A549 treated with CORT108297 at 1 μM for 4 hours (cell line): ENCODE data around the gene WNT10A. TPM values are rescaled to one million over a fixed set of nuclear protein-coding genes. Genes with fewer than 3 reads are reported as not detected.

ENCODE experiments used
- total RNA-seq: library from RNA; stranded (reverse); fragments of 200-300 nt; extraction: Qiagen RNA extraction; gene quantifications from 5 replicates; pipeline ENCODE4 v1.2.3, GENCODE V29; 2022

The WNT10A gene
- 0.05 to 0.18 TPM (median 0.07 TPM) in 5 replicates for total RNA-seq

DNA sequence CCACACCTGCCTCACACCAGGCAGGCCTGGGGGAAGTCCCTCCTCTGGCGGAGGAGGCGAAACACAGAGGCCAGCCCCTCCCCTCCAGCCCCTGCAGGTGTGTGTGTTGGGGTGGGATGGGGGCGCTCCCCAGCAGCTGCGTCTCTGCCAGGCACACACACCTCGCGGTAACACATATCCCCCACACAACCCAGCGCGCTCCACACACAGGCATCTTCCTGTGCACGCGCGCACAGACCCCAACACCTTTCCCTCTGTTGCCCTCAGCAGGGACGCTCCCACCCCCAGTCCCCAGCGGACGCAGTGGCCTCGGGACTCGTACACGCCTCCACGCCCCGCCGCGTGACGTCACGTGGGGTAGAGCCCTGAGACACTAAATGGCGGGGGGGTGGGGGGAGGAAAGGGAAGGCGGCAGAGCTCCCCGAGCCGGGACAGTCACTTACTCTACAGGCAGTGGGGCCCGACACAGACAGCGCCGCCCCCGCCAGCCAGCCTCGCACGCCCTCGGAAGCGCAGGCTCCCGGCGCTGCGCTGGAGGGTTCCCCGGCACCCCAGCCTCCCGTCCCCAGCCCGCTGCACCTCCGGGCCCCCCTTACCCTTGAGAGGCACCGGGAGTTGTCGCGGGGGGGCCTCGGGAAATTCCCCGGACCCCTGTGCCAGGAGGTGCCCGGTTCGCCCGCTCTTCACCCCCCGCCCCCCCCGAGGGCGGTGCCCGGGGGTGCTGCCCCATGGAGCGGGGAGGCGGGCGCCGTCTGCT, at the start of gene WNT10A:
Gene WNT10A, plus strand, starts transcription at position 751 of the 757 bp plus-strand sequence. CDS start 144 bp downstream, outside the sequence.

DNA sequence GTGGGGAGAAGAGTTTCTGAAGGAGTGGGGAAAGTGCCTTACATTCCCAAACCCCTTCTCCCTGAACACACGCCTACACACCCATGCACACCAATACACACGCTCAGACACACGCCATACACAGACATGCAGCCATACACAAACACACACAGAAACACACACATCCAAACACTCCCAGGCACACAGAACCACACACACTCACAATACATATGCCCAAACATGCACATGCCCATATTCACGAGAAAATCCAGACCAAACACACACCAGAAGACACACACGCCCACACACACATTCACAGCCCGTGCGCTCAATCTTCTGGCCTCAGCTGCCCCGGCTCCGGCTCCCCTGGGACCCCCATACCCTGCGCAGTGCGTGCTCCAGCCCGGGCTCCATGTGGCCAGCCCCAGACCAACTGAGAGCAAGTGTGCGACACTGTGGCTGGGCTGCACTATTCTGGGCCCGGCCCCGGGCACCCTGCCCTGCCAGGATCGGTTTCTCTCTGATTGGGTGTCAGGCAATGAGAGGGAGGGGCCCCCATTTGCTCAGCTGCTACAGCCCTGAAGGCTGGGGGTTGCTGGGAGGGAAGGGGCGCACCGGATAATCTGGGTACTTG, 49.2 kb upstream of the WNT10A start, which contains the start of gene PRKAG3:
Gene PRKAG3, minus strand, starts transcription at position 426 of the 613 bp plus-strand sequence.

DNA sequence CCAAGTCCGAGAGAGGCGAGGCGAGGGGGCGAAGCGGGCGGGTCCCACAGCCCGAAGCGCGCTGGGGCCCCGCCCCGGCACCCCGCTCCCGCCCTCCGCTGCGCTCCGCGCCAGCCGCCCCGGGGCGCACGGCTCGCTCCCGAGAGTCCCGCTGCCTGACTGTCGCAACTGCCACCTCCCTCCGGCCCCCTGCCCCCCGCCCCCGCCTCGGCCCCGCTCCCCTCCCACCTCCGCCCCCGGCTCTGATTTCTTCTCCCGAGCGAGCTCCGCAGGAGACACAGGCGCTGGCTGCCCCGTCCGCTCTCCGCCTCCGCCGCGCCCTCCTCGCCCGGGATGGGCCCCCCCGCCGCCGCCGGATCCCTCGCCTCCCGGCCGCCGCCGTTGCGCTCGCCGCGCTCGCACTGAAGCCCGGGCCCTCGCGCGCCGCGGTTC, 21.1 kb upstream of the WNT10A start, which contains the start of gene WNT6:
Gene WNT6, plus strand, starts transcription at position 250 of the 432 bp plus-strand sequence. CDS start 233 bp downstream, outside the sequence.

Other genes with a start within 250 kb of the WNT10A start
- gene ZNF142, start 221.2 kb upstream of the WNT10A start, total RNA-seq: 13.3 to 19.9 TPM (median 16.8 TPM) in 5 replicates
- gene BCS1L, start 221.2 kb upstream of the WNT10A start, total RNA-seq: 42.9 to 50.7 TPM (median 48.9 TPM) in 5 replicates
- gene RNF25, start 208.8 kb upstream of the WNT10A start, total RNA-seq: 42.2 to 48.9 TPM (median 44.7 TPM) in 5 replicates
- gene STK36, start 208.8 kb upstream of the WNT10A start, total RNA-seq: 9.6 to 14.8 TPM (median 13.9 TPM) in 5 replicates
- 22.8 to 29.3 TPM (median 26.1 TPM) in 5 replicates for gene TTLL4, start 170.0 kb upstream of the WNT10A start, total RNA-seq
- gene CYP27A1, start 98.7 kb upstream of the WNT10A start, total RNA-seq: 0.12 to 0.18 TPM (median 0.15 TPM) in 5 replicates
- gene PRKAG3, start 49.0 kb upstream of the WNT10A start, total RNA-seq: not detected in 5 replicates
- gene WNT6, start 21.0 kb upstream of the WNT10A start, total RNA-seq: 0.05 to 0.28 TPM (median 0.17 TPM) in 4 of 5 replicates, not detected in the other
- 1.6 to 3.0 TPM (median 2.4 TPM) in 5 replicates for gene CDK5R2, start 78.8 kb downstream of the WNT10A start, total RNA-seq
- not detected in 5 replicates for gene FEV, start 104.3 kb downstream of the WNT10A start, total RNA-seq
- gene CRYBA2, start 112.6 kb downstream of the WNT10A start, total RNA-seq: not detected in 5 replicates
- 0.15 to 0.24 TPM (median 0.20 TPM) in 5 replicates for gene CFAP65, start 160.7 kb downstream of the WNT10A start, total RNA-seq
- 0.13 to 0.25 TPM (median 0.21 TPM) in 4 of 5 replicates, not detected in the other for gene IHH, start 180.1 kb downstream of the WNT10A start, total RNA-seq